ENCODE results near the gene FOXP1.

- TF ChIP-seq CTCF (IDR thresholded peaks at IDR 0.05) (no peak), EZH2 (IDR thresholded peaks at IDR 0.05; ENCODE audit: borderline replicate concordance, insufficient read depth, low read depth, low read length, poor library complexity, severe bottlenecking) (no peak)
These were observed 237.5 kb downstream of the FOXP1 start for GRCh38 chr3:71346061-71346460.

Data from B cell (primary cell).